ENCODE measurements around the gene SPRR1A.

The SPRR1A gene

DNA sequence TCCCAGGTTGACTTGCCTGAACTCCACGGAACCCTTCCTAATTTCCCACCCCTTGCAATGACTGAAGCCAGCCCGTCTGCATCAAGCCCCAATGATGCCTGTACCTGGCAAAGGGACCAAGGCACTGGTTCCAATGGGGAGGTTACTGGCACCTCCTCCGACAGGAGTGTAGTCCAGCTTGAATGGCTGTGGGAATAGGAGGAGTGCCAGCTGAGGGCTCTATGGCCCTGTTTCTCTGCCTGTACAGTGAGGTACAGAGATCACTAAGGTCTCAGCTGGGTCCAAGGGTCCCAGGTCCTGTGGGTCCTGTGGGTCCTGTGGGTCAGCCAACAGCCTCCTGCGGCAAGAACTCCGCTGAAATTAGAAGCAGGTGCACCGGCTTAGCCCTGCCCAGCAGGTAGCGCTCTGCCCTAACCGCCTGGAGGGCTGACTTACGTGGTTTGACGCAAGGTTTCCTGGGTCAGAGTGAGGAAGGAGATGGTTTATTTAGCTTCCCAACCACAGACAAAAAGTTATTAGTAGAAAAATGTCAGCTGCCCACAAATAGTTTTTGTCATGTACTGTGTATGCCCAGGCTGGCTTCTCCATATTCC is 23.3 kb upstream of the SPRR1A start:
- no peak for DNase-seq (ENCODE audit: low read depth in 1 of 2, low spot score in 1 of 2)
- no peak overlapping the region for H3K27ac ChIP-seq (replicated peaks)
- no peak overlapping the region for H3K4me3 ChIP-seq (replicated peaks; ENCODE audit: insufficient read depth, low read length)
- TF ChIP-seq, protein P1, sequence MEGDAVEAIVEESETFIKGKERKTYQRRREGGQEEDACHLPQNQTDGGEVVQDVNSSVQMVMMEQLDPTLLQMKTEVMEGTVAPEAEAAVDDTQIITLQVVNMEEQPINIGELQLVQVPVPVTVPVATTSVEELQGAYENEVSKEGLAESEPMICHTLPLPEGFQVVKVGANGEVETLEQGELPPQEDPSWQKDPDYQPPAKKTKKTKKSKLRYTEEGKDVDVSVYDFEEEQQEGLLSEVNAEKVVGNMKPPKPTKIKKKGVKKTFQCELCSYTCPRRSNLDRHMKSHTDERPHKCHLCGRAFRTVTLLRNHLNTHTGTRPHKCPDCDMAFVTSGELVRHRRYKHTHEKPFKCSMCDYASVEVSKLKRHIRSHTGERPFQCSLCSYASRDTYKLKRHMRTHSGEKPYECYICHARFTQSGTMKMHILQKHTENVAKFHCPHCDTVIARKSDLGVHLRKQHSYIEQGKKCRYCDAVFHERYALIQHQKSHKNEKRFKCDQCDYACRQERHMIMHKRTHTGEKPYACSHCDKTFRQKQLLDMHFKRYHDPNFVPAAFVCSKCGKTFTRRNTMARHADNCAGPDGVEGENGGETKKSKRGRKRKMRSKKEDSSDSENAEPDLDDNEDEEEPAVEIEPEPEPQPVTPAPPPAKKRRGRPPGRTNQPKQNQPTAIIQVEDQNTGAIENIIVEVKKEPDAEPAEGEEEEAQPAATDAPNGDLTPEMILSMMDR (IDR thresholded peaks at IDR 0.05; ENCODE audit: insufficient read depth, low read length): no peak
- TF ChIP-seq, protein P2, sequence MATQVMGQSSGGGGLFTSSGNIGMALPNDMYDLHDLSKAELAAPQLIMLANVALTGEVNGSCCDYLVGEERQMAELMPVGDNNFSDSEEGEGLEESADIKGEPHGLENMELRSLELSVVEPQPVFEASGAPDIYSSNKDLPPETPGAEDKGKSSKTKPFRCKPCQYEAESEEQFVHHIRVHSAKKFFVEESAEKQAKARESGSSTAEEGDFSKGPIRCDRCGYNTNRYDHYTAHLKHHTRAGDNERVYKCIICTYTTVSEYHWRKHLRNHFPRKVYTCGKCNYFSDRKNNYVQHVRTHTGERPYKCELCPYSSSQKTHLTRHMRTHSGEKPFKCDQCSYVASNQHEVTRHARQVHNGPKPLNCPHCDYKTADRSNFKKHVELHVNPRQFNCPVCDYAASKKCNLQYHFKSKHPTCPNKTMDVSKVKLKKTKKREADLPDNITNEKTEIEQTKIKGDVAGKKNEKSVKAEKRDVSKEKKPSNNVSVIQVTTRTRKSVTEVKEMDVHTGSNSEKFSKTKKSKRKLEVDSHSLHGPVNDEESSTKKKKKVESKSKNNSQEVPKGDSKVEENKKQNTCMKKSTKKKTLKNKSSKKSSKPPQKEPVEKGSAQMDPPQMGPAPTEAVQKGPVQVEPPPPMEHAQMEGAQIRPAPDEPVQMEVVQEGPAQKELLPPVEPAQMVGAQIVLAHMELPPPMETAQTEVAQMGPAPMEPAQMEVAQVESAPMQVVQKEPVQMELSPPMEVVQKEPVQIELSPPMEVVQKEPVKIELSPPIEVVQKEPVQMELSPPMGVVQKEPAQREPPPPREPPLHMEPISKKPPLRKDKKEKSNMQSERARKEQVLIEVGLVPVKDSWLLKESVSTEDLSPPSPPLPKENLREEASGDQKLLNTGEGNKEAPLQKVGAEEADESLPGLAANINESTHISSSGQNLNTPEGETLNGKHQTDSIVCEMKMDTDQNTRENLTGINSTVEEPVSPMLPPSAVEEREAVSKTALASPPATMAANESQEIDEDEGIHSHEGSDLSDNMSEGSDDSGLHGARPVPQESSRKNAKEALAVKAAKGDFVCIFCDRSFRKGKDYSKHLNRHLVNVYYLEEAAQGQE (IDR thresholded peaks at IDR 0.05; ENCODE audit: insufficient replicate concordance, low read depth): no peak
- TF ChIP-seq SPI1 (IDR thresholded peaks at IDR 0.05; ENCODE audit: borderline replicate concordance, low read depth) (no peak), GABPA (IDR thresholded peaks at IDR 0.05; ENCODE audit: low read depth) (no peak), POLR2AphosphoS5 (IDR thresholded peaks at IDR 0.05; ENCODE audit: low read depth) (no peak)
- peaks cover 2% of the 10 kb centered on the region for H3K27me3 ChIP-seq (ENCODE audit: insufficient read depth, poor library complexity, severe bottlenecking)

DNA sequence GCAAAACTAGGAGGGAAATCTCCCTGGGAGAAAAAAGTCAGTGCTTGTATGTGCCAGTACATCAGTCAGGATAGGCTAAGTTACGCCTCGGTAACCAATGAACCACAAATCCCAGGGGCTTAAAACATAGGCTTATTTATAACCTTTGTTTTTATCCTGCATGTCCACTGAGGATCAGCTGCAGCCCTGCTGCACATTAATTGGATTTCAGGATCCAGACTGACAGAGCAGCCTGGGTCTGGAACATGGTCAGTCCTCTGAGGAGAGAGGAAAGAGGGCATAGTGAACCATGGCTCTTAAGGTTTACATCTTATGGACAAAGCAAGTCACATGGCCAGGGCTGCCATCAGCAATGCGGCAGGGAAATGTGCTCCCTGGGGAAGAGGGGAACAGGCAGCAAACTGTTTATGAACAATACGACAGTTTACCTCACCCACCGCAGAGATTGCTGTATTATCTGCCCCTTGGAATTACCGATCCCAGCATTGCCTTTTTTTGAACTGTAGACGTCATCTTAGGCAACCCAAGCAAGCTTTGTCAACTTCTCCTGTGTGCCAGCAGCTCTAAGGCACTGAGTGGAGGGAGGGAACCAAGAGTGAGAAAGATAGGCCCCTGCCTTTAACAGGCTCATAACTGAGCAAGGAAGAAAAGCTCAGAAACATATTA is 22.5 kb upstream of the SPRR1A start:
- TF ChIP-seq, protein P2 (IDR thresholded peaks at IDR 0.05; ENCODE audit: insufficient replicate concordance, low read depth): no peak
- TF ChIP-seq, protein P1 (IDR thresholded peaks at IDR 0.05; ENCODE audit: insufficient read depth, low read length): no peak
- H3K27me3 ChIP-seq (ENCODE audit: insufficient read depth, poor library complexity, severe bottlenecking): peaks cover 2% of the 10 kb centered on the region
- no peak overlapping the region for H3K4me3 ChIP-seq (replicated peaks; ENCODE audit: insufficient read depth, low read length)
- no peak overlapping the region for H3K27ac ChIP-seq (replicated peaks)
- DNase-seq (ENCODE audit: low read depth in 1 of 2, low spot score in 1 of 2): no peak

DNA sequence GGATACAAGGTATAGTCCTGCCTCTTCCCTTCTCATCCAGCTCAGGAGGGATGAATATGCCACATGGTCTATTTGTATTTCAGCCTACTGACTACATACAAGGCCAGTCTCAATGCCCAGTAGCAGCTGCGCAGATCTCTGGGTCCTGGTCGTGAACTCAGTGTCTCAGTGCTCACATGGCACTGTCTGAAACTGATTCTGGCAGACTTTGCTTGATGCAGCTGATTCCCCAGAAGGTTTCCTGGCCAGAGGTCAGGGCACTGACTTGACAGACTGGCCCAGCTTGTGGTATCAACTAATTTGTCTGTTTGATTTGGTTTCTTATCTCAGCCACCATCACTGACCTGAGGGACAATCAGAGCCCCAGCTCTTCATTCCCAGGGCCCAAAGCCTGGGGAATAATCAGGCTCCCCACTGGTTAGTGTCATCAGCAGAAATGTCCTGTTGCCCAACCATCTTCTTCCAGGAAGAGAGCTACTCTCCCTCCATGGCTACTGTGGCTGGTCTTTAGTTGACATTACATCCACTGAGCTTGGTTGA is 20.9 kb upstream of the SPRR1A start:
- TF ChIP-seq, protein P1 (IDR thresholded peaks at IDR 0.05; ENCODE audit: insufficient read depth, low read length): no peak
- TF ChIP-seq, protein P2 (IDR thresholded peaks at IDR 0.05; ENCODE audit: insufficient replicate concordance, low read depth): no peak
- TF ChIP-seq GABPA (IDR thresholded peaks at IDR 0.05; ENCODE audit: low read depth): no peak
- no peak for TF ChIP-seq SPI1 (IDR thresholded peaks at IDR 0.05; ENCODE audit: borderline replicate concordance, low read depth)
- no peak for TF ChIP-seq POLR2AphosphoS5 (IDR thresholded peaks at IDR 0.05; ENCODE audit: low read depth)
- no peak for DNase-seq (ENCODE audit: low read depth in 1 of 2, low spot score in 1 of 2)
- no peak overlapping the region for H3K4me3 ChIP-seq (replicated peaks; ENCODE audit: insufficient read depth, low read length)
- no peak overlapping the region for H3K27ac ChIP-seq (replicated peaks)
- peaks cover 2% of the 10 kb centered on the region for H3K27me3 ChIP-seq (ENCODE audit: insufficient read depth, poor library complexity, severe bottlenecking)

Measured in HL-60 (cell line).